ENCODE results near the gene EIF4ENIF1. TPM values are rescaled to one million over a fixed set of nuclear protein-coding genes. Genes with fewer than 3 reads are reported as not detected.

The EIF4ENIF1 gene
- total and polyA plus RNA-seq, 9 donors: 8.4 to 50.2 (median 37.5) TPM

- no peaks in the 10 kb centered on the region for H3K36me3 ChIP-seq
- intact Hi-C loops (cut with DNase I): no loop called here
- DNase-seq: no peak
- H3K27ac ChIP-seq: no peak overlapping the region
- H3K27me3 ChIP-seq: no peaks in the 10 kb centered on the region
- WGBS, 3 donors: 22 to 51% (median 27%) methylated on average over 2 of the region's 2 CpGs
- TF ChIP-seq POLR2A (IDR thresholded peaks at IDR 0.05) (no peak), EP300 (IDR thresholded peaks at IDR 0.05) (no peak), CTCF (IDR thresholded peaks at IDR 0.05) (no peak)
- peaks cover 2% of the 10 kb centered on the region for H3K4me1 ChIP-seq (ENCODE audit: insufficient read depth)
- H3K4me3 ChIP-seq: no peak overlapping the region
- no peaks in the 10 kb centered on the region for H3K9me3 ChIP-seq
These were observed 41.3 kb downstream of the EIF4ENIF1 start for GRCh38 chr22:31448382-31448781.

GRCh38 chr22:31447337-31447736 lies 42.3 kb downstream of the EIF4ENIF1 start:
- Histone ChIP-seq H3K36me3 (no peaks in the 10 kb centered on the region), H3K27me3 (no peaks in the 10 kb centered on the region), H3K4me3 (no peak overlapping the region), H3K27ac (no peak overlapping the region), H3K4me1 (ENCODE audit: insufficient read depth) (peaks cover 2% of the 10 kb centered on the region), H3K9me3 (no peaks in the 10 kb centered on the region)
- WGBS, 3 donors: 92 to 94% (median 94%) methylated on average over 3 of the region's 3 CpGs
- intact Hi-C loops (cut with DNase I): no loop called here
- DNase-seq: no peak
- TF ChIP-seq CTCF (IDR thresholded peaks at IDR 0.05) (no peak), POLR2A (IDR thresholded peaks at IDR 0.05) (no peak), EP300 (IDR thresholded peaks at IDR 0.05) (no peak)

- Histone ChIP-seq H3K36me3 (no peaks in the 10 kb centered on the region), H3K4me3 (no peak overlapping the region), H3K27ac (no peak overlapping the region), H3K27me3 (no peaks in the 10 kb centered on the region), H3K4me1 (ENCODE audit: insufficient read depth) (peaks cover 2% of the 10 kb centered on the region), H3K9me3 (no peaks in the 10 kb centered on the region)
- no peak for DNase-seq
- no peak for TF ChIP-seq POLR2A (IDR thresholded peaks at IDR 0.05)
- no peak for TF ChIP-seq EP300 (IDR thresholded peaks at IDR 0.05)
- no peak for TF ChIP-seq CTCF (IDR thresholded peaks at IDR 0.05)
- 69 to 83% (median 75%) methylated on average over 2 of the region's 2 CpGs for WGBS, 3 donors
- intact Hi-C loops (cut with DNase I): no loop called here
These were observed 42.9 kb downstream of the EIF4ENIF1 start for GRCh38 chr22:31446767-31447166.

- Histone ChIP-seq H3K4me3 (no peak overlapping the region), H3K4me1 (ENCODE audit: insufficient read depth) (peaks cover 2% of the 10 kb centered on the region), H3K27me3 (no peaks in the 10 kb centered on the region), H3K36me3 (no peaks in the 10 kb centered on the region), H3K9me3 (no peaks in the 10 kb centered on the region), H3K27ac (no peak overlapping the region)
- TF ChIP-seq POLR2A (IDR thresholded peaks at IDR 0.05) (no peak), CTCF (IDR thresholded peaks at IDR 0.05) (no peak), EP300 (IDR thresholded peaks at IDR 0.05) (no peak)
- no peak for DNase-seq
- 56 to 65% (median 62%) methylated on average over 3 of the region's 3 CpGs for WGBS, 3 donors
- intact Hi-C loops (cut with DNase I): no loop called here
These were observed 43.4 kb downstream of the EIF4ENIF1 start for GRCh38 chr22:31446208-31446607.
